T-helper 2 cell treated with Interferon-gamma antibody and Interleukin-4, amounts not matched to agents 5 μg/mL and 100 μg/mL, for 36 hours (primary cell): ENCODE data around the gene BPHL.
"Not testable (repeated sequence)": the region's sequence is repeated elsewhere in the genome, so short reads cannot be mapped to it uniquely, and the experiment has no call there.

Experiments used
- DNase-seq: peaks from one replicate; pipeline ENCODE4 v3.0.0; 2021; ENCODE audit warnings: low spot score
- H3K27ac Mint-ChIP-seq: one replicate; pipeline ENCODE4 v1.8.0; 2021; ENCODE audit warnings: mild to moderate bottlenecking, mixed read lengths
- H3K27me3 Mint-ChIP-seq: one replicate; pipeline ENCODE4 v1.8.0; 2021; ENCODE audit warnings: low read depth, mixed read lengths
- H3K36me3 Mint-ChIP-seq: one replicate; pipeline ENCODE4 v1.8.0; 2021; ENCODE audit warnings: low read depth, mixed read lengths
- H3K4me1 Mint-ChIP-seq: one replicate; pipeline ENCODE4 v1.8.0; 2021; ENCODE audit warnings: low read depth, mixed read lengths
- H3K4me3 Mint-ChIP-seq: one replicate; pipeline ENCODE4 v1.8.0; 2022; ENCODE audit warnings: mild to moderate bottlenecking, moderate library complexity, mixed read lengths
- H3K9me3 Mint-ChIP-seq: one replicate; pipeline ENCODE4 v1.8.0; 2021; ENCODE audit warnings: mixed read lengths

The BPHL gene

GRCh38 chr6:3193102-3193849 lies 74.8 kb downstream of the BPHL start:
- no peak overlapping the region for H3K4me3 Mint-ChIP-seq
- H3K27me3 Mint-ChIP-seq: peaks cover 5% of the 10 kb centered on the region
- H3K9me3 Mint-ChIP-seq: no peaks in the 10 kb centered on the region
- H3K27ac Mint-ChIP-seq: no peak overlapping the region
- DNase-seq: no peak
- H3K36me3 Mint-ChIP-seq: no peaks in the 10 kb centered on the region
- no peaks in the 10 kb centered on the region for H3K4me1 Mint-ChIP-seq

GRCh38 chr6:3194535-3195419 lies 76.3 kb downstream of the BPHL start:
- Mint-ChIP-seq H3K36me3 (no peaks in the 10 kb centered on the region), H3K4me1 (no peaks in the 10 kb centered on the region), H3K27ac (no peak overlapping the region), H3K4me3 (no peak overlapping the region), H3K27me3 (peaks cover 4% of the 10 kb centered on the region), H3K9me3 (no peaks in the 10 kb centered on the region)
- DNase-seq: no peak

GRCh38 chr6:3195420-3195694 lies 76.8 kb downstream of the BPHL start:
- Mint-ChIP-seq H3K9me3 (no peaks in the 10 kb centered on the region), H3K27me3 (peaks cover 6% of the 10 kb centered on the region), H3K36me3 (no peaks in the 10 kb centered on the region), H3K4me3 (no peak overlapping the region), H3K4me1 (no peaks in the 10 kb centered on the region), H3K27ac (no peak overlapping the region)
- DNase-seq: no peak

GRCh38 chr6:3195695-3196497 lies 77.4 kb downstream of the BPHL start:
- Mint-ChIP-seq H3K27ac (no peak overlapping the region), H3K27me3 (peaks cover 9% of the 10 kb centered on the region), H3K4me1 (no peaks in the 10 kb centered on the region), H3K4me3 (no peak overlapping the region), H3K9me3 (no peaks in the 10 kb centered on the region), H3K36me3 (no peaks in the 10 kb centered on the region)
- DNase-seq: no peak

- H3K9me3 Mint-ChIP-seq: no peaks in the 10 kb centered on the region
- peaks cover 9% of the 10 kb centered on the region for H3K27me3 Mint-ChIP-seq
- H3K4me1 Mint-ChIP-seq: no peaks in the 10 kb centered on the region
- H3K4me3 Mint-ChIP-seq: no peak overlapping the region
- no peak for DNase-seq
- no peaks in the 10 kb centered on the region for H3K36me3 Mint-ChIP-seq
- H3K27ac Mint-ChIP-seq: no peak overlapping the region
Measured at GRCh38 chr6:3196770-3197169, 78.3 kb downstream of the BPHL start.

- peaks cover 10% of the 10 kb centered on the region for H3K27me3 Mint-ChIP-seq
- H3K36me3 Mint-ChIP-seq, H3K4me3 Mint-ChIP-seq, H3K4me1 Mint-ChIP-seq, DNase-seq, H3K9me3 Mint-ChIP-seq, H3K27ac Mint-ChIP-seq: not testable (repeated sequence)
Measured at GRCh38 chr6:3197734-3198133, 79.2 kb downstream of the BPHL start.

GRCh38 chr6:3199382-3199781 lies 80.9 kb downstream of the BPHL start:
- no peaks in the 10 kb centered on the region for H3K36me3 Mint-ChIP-seq
- no peak for DNase-seq
- H3K4me3 Mint-ChIP-seq: no peak overlapping the region
- no peaks in the 10 kb centered on the region for H3K9me3 Mint-ChIP-seq
- no peaks in the 10 kb centered on the region for H3K4me1 Mint-ChIP-seq
- peaks cover 21% of the 10 kb centered on the region for H3K27me3 Mint-ChIP-seq
- H3K27ac Mint-ChIP-seq: no peak overlapping the region

DNA sequence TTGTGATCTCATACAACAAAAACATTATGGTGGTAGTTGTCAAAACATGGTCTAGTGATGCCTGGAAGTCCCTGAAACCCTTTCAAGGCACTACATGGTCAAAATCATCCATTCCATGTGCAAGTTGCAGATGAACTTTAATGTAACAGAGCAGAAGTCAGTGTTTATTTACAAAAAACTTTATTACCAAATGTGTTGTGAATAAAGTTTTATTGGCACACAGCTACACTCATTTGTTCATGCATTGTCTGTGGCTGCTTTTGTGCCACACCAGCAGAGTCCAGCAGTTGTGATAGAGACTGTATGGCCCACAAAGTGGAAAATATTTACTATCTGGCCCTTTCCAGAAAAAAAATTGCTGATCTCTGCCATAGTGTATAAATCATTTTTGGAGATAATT lies 82.2 kb downstream of the BPHL start:
- no peak for DNase-seq
- Mint-ChIP-seq H3K4me1 (no peaks in the 10 kb centered on the region), H3K9me3 (no peaks in the 10 kb centered on the region)

DNA sequence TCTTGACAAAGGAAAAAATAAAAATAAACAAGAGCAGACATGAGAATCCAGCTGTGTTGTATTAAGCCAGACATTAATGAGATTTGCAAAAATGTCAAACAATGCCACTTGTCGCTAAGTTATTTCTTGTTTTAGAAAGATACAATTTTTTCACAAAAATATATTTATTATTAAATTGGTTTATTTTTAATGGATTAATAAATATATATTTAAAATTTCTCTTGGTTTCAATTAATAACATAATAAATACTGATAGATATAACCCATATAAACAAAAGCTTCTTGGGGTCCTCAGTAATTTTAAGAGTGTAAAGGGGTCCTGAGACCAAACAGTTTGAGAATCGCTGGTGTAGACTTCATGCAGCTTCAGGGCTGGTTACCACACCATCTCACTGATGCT lies 82.9 kb downstream of the BPHL start:
- no peaks in the 10 kb centered on the region for H3K36me3 Mint-ChIP-seq
- H3K9me3 Mint-ChIP-seq: no peaks in the 10 kb centered on the region
- no peak overlapping the region for H3K27ac Mint-ChIP-seq
- DNase-seq: no peak
- no peaks in the 10 kb centered on the region for H3K4me1 Mint-ChIP-seq
- H3K4me3 Mint-ChIP-seq: no peak overlapping the region
- peaks cover 21% of the 10 kb centered on the region for H3K27me3 Mint-ChIP-seq

More for the DNA sequence above, 82.2 kb downstream of the BPHL start:
- no peak overlapping the region for H3K4me3 Mint-ChIP-seq
- H3K27ac Mint-ChIP-seq: no peak overlapping the region
- H3K27me3 Mint-ChIP-seq: peaks cover 21% of the 10 kb centered on the region
- no peaks in the 10 kb centered on the region for H3K36me3 Mint-ChIP-seq
